H9 (cell line): ENCODE results near the gene KCNAB1. TPM values are rescaled to one million over a fixed set of nuclear protein-coding genes. Genes with fewer than 3 reads are reported as not detected.

Source experiments
- DNase-seq: peaks from one replicate; pipeline ENCODE4 v3.0.0-alpha.2; 2017
- H2AFZ ChIP-seq: one replicate; pipeline ENCODE4 v1.6.1; 2013; ENCODE audit warnings: mild to moderate bottlenecking, low read length, control low read depth, moderate library complexity
- H2AK5ac ChIP-seq: 2 replicates; pipeline ENCODE4 v1.6.1; 2013; ENCODE audit warnings: low read length, control low read depth, mixed read lengths; ENCODE audit not compliant: insufficient read length
- H2BK120ac ChIP-seq: one replicate; pipeline ENCODE4 v1.6.1; 2013; ENCODE audit warnings: low read depth, mild to moderate bottlenecking, low read length, control low read depth, inconsistent platforms; ENCODE audit not compliant: poor library complexity, severe bottlenecking
- H2BK12ac ChIP-seq: 2 replicates; pipeline ENCODE4 v1.6.1; 2013; ENCODE audit warnings: low read length, control low read depth, mixed read lengths, low read depth; ENCODE audit not compliant: insufficient read length
- H2BK15ac ChIP-seq: 2 replicates; pipeline ENCODE4 v1.6.1; 2013; ENCODE audit warnings: low read depth, low read length, control low read depth
- H2BK20ac ChIP-seq: one replicate; pipeline ENCODE4 v1.6.1; 2013; ENCODE audit warnings: low read depth, mild to moderate bottlenecking, low read length, control low read depth, inconsistent platforms; ENCODE audit not compliant: poor library complexity, severe bottlenecking
- H2BK5ac ChIP-seq: 2 replicates; pipeline ENCODE4 v1.6.1; 2013; ENCODE audit warnings: low read length, control low read depth, mixed read lengths; ENCODE audit not compliant: insufficient read length
- H3K14ac ChIP-seq: 2 replicates; pipeline ENCODE4 v1.6.1; 2013; ENCODE audit warnings: low read length, control low read depth; ENCODE audit not compliant: insufficient read depth
- H3K18ac ChIP-seq: 2 replicates; pipeline ENCODE4 v1.6.1; 2013; ENCODE audit warnings: low read depth, mild to moderate bottlenecking, mixed read lengths, low read length, control low read depth; ENCODE audit not compliant: insufficient read length
- H3K23ac ChIP-seq: 2 replicates; pipeline ENCODE4 v1.6.1; 2013; ENCODE audit warnings: low read length, control low read depth, mixed read lengths, low read depth; ENCODE audit not compliant: insufficient read length
- H3K23me2 ChIP-seq: 2 replicates; pipeline ENCODE4 v1.6.1; 2013; ENCODE audit warnings: low read depth, mild to moderate bottlenecking, mixed read lengths, low read length, control low read depth; ENCODE audit not compliant: insufficient read length, poor library complexity, severe bottlenecking
- H3K27ac ChIP-seq: 2 replicates; pipeline ENCODE4 v1.5.1; 2013; ENCODE audit warnings: low read length, control low read depth, mixed read lengths, low read depth; ENCODE audit not compliant: insufficient read length
- H3K27me3 ChIP-seq: 2 replicates; pipeline ENCODE4 v1.6.1; 2013; ENCODE audit warnings: low read length, control low read depth, inconsistent platforms; ENCODE audit not compliant: insufficient read depth
- H3K4ac ChIP-seq: 2 replicates; pipeline ENCODE4 v1.6.1; 2013; ENCODE audit warnings: low read depth, mild to moderate bottlenecking, control low read depth, inconsistent platforms, low read length, moderate library complexity
- H3K4me1 ChIP-seq: 2 replicates; pipeline ENCODE4 v1.6.1; 2013; ENCODE audit warnings: low read length, control low read depth, inconsistent platforms; ENCODE audit not compliant: insufficient read depth
- H3K4me2 ChIP-seq: 2 replicates; pipeline ENCODE4 v1.6.1; 2013; ENCODE audit warnings: low read length, control low read depth, mixed read lengths; ENCODE audit not compliant: insufficient read length, insufficient read depth
- H3K56ac ChIP-seq: 2 replicates; pipeline ENCODE4 v1.6.1; 2013; ENCODE audit warnings: low read depth, mild to moderate bottlenecking, mixed read lengths, low read length, control low read depth; ENCODE audit not compliant: insufficient read length
- H3K79me1 ChIP-seq: 2 replicates; pipeline ENCODE4 v1.6.1; 2013; ENCODE audit warnings: low read depth, mild to moderate bottlenecking, moderate library complexity, low read length, control low read depth, inconsistent platforms; ENCODE audit not compliant: insufficient read depth, poor library complexity, severe bottlenecking
- H3K79me2 ChIP-seq: 2 replicates; pipeline ENCODE4 v1.6.1; 2013; ENCODE audit warnings: low read length, control low read depth, inconsistent platforms; ENCODE audit not compliant: insufficient read depth
- H3K9ac ChIP-seq: 2 replicates; pipeline ENCODE4 v1.6.1; 2013; ENCODE audit warnings: low read length, control low read depth, mixed read lengths; ENCODE audit not compliant: insufficient read length; ENCODE audit errors: extremely low read depth
- H3K9me3 ChIP-seq: one replicate; pipeline ENCODE4 v1.6.1; 2013; ENCODE audit warnings: low read depth, low read length, inconsistent platforms; ENCODE audit not compliant: control insufficient read depth
- H3T11ph ChIP-seq: one replicate; pipeline ENCODE4 v1.6.1; 2013; ENCODE audit warnings: mild to moderate bottlenecking, low read length, control low read depth, inconsistent platforms
- H4K20me1 ChIP-seq: one replicate; pipeline ENCODE4 v1.6.1; 2013; ENCODE audit not compliant: control insufficient read depth, insufficient read length, insufficient read depth
- H4K5ac ChIP-seq: 2 replicates; pipeline ENCODE4 v1.6.1; 2013; ENCODE audit warnings: low read depth, mild to moderate bottlenecking, mixed read lengths, low read length, control low read depth; ENCODE audit not compliant: insufficient read length
- H4K8ac ChIP-seq: replicated peaks from 2 replicates; pipeline ENCODE4 v1.6.1; 2013; ENCODE audit warnings: low read length, control low read depth, mixed read lengths, low read depth; ENCODE audit not compliant: insufficient read length
- H4K91ac ChIP-seq: 2 replicates; pipeline ENCODE4 v1.6.1; 2013; ENCODE audit warnings: low read depth, mild to moderate bottlenecking, moderate library complexity, mixed read lengths, low read length, control low read depth; ENCODE audit not compliant: insufficient read length
- H3K27ac Mint-ChIP-seq, 3 experiments: 2 replicates in 2 of 3; 3 replicates in 1 of 3; pipeline ENCODE4 v1.8.0; 2020 to 2021; ENCODE audit warnings: mixed read lengths in 3 of 3, mild to moderate bottlenecking in 1 of 3, moderate library complexity in 1 of 3
- H3K27me3 Mint-ChIP-seq: 2 replicates; pipeline ENCODE4 v1.8.0; 2021; ENCODE audit warnings: low read depth, mild to moderate bottlenecking, moderate library complexity, mixed read lengths
- H3K36me3 Mint-ChIP-seq, 3 experiments: 2 replicates in 2 of 3; 3 replicates in 1 of 3; pipeline ENCODE4 v1.8.0; 2020 to 2021; ENCODE audit warnings: low read depth in 3 of 3, mixed read lengths in 3 of 3; ENCODE audit not compliant: insufficient read depth in 1 of 3
- H3K4me1 Mint-ChIP-seq, 2 experiments: 2 replicates each; pipeline ENCODE4 v1.8.0; 2020; ENCODE audit warnings: mixed read lengths in 2 of 2
- H3K4me3 Mint-ChIP-seq, 2 experiments: 2 replicates in 1 of 2; 3 replicates in 1 of 2; pipeline ENCODE4 v1.8.0; 2020 to 2021; ENCODE audit warnings: mild to moderate bottlenecking in 2 of 2, mixed read lengths in 2 of 2, moderate library complexity in 1 of 2
- H3K9me3 Mint-ChIP-seq, 2 experiments: 2 replicates in 1 of 2; 3 replicates in 1 of 2; pipeline ENCODE4 v1.8.0; 2020; ENCODE audit warnings: mild to moderate bottlenecking in 2 of 2, mixed read lengths in 2 of 2, moderate library complexity in 1 of 2
- CTCF ChIP-seq: fragments of 200-600 bp; sonication (generic); conservative IDR thresholded peaks from 3 replicates; pipeline ENCODE4 v1.8.0; 2021; ENCODE audit warnings: antibody characterized with exemption, mild to moderate bottlenecking
- WGBS: extraction: QIAGEN DNeasy Blood & Tissue Kit; methylation state at CpG from one replicate; pipeline ENCODE4 v1.1.7; 2013; ENCODE audit warnings: missing lambda C conversion rate, low lambda C conversion rate, mixed read lengths; ENCODE audit not compliant: insufficient read length; ENCODE audit errors: extremely low coverage; 5-methylcytosine and 5-hydroxymethylcytosine counted together
- total RNA-seq: library from RNA; stranded (reverse); gene quantifications from 2 replicates; pipeline ENCODE4 v1.2.1, GENCODE V29; 2021

KCNAB1 gene
- total RNA-seq, 1 experiment from 2014 or later = 3.7 TPM

- H2BK12ac ChIP-seq = no peak overlapping the region
- H3K18ac ChIP-seq = no peak overlapping the region
- TF ChIP-seq CTCF = no peak
- DNase-seq = no peak
- no peak overlapping the region for H3K23ac ChIP-seq
- H3K14ac ChIP-seq = no peak overlapping the region
- H3K27me3 Mint-ChIP-seq = no peaks in the 10 kb centered on the region
- H3K4me1 Mint-ChIP-seq = no peaks in the 10 kb centered on the region
- WGBS = no CpG with 5 or more reads among the region's 6 CpGs
- H4K91ac ChIP-seq = no peak overlapping the region
- H4K20me1 ChIP-seq = no peaks in the 10 kb centered on the region
- H2BK5ac ChIP-seq = no peak overlapping the region
- no peaks in the 10 kb centered on the region for H3K23me2 ChIP-seq
- H3K9me3 ChIP-seq = no peaks in the 10 kb centered on the region
- H2AFZ ChIP-seq = no peak overlapping the region
- no peak overlapping the region for H3K4me2 ChIP-seq
- no peaks in the 10 kb centered on the region for H3K36me3 Mint-ChIP-seq
- no peak overlapping the region for H3K56ac ChIP-seq
- no peak overlapping the region for H2AK5ac ChIP-seq
- no peak overlapping the region for H4K5ac ChIP-seq
- no peak overlapping the region for H2BK20ac ChIP-seq
- no peak overlapping the region for H3K27ac Mint-ChIP-seq
- no peaks in the 10 kb centered on the region for H3K27me3 ChIP-seq
- H3K4ac ChIP-seq = no peak overlapping the region
- H2BK120ac ChIP-seq = no peak overlapping the region
- no peaks in the 10 kb centered on the region for H3K79me2 ChIP-seq
- H3K9ac ChIP-seq = no peak overlapping the region
- H3K9me3 Mint-ChIP-seq = no peaks in the 10 kb centered on the region
- H4K8ac ChIP-seq = no peak overlapping the region
- no peak overlapping the region for H2BK15ac ChIP-seq
- H3K79me1 ChIP-seq = no peaks in the 10 kb centered on the region
- H3K4me1 ChIP-seq = no peaks in the 10 kb centered on the region
- no peak overlapping the region for H3K27ac ChIP-seq
- no peak overlapping the region for H3T11ph ChIP-seq
- H3K4me3 Mint-ChIP-seq = no peak overlapping the region
Measured at GRCh38 chr3:156300929-156301840, 180.8 kb downstream of the KCNAB1 start.
